ENCODE data around the gene C3. TPM values are rescaled to one million over a fixed set of nuclear protein-coding genes. Genes with fewer than 3 reads are reported as not detected.

C3 gene
- total RNA-seq, 1 donor from 2014 or later = not detected

- TF ChIP-seq CTCF (IDR thresholded peaks at IDR 0.05; ENCODE audit: unreplicated experiment) = no peak
- Mint-ChIP-seq H3K4me1 (ENCODE audit: unreplicated experiment) (no peaks in the 10 kb centered on the region), H3K9me3 (ENCODE audit: unreplicated experiment) (peaks cover 20% of the 10 kb centered on the region), H3K27me3 (ENCODE audit: unreplicated experiment) (peaks cover 14% of the 10 kb centered on the region), H3K27ac (ENCODE audit: unreplicated experiment) (no peak overlapping the region), H3K4me3 (ENCODE audit: unreplicated experiment) (no peak overlapping the region), H3K36me3 (ENCODE audit: low read depth, unreplicated experiment) (peaks cover 9% of the 10 kb centered on the region)
- no peak for DNase-seq (ENCODE audit: low spot score)
These were observed 12.8 kb downstream of the C3 start for GRCh38 chr19:6707658-6708018.

GRCh38 chr19:6707011-6707657 lies 13.3 kb downstream of the C3 start:
- H3K9me3 Mint-ChIP-seq (ENCODE audit: unreplicated experiment) = peaks cover 17% of the 10 kb centered on the region
- TF ChIP-seq CTCF (IDR thresholded peaks at IDR 0.05; ENCODE audit: unreplicated experiment) = no peak
- H3K36me3 Mint-ChIP-seq (ENCODE audit: low read depth, unreplicated experiment) = peaks cover 4% of the 10 kb centered on the region
- no peak overlapping the region for H3K27ac Mint-ChIP-seq (ENCODE audit: unreplicated experiment)
- H3K4me1 Mint-ChIP-seq (ENCODE audit: unreplicated experiment) = no peaks in the 10 kb centered on the region
- no peak overlapping the region for H3K4me3 Mint-ChIP-seq (ENCODE audit: unreplicated experiment)
- no peak for DNase-seq (ENCODE audit: low spot score)
- H3K27me3 Mint-ChIP-seq (ENCODE audit: unreplicated experiment) = peaks cover 12% of the 10 kb centered on the region

- Mint-ChIP-seq H3K27ac (ENCODE audit: unreplicated experiment) (no peak overlapping the region), H3K27me3 (ENCODE audit: unreplicated experiment) (peaks cover 12% of the 10 kb centered on the region), H3K9me3 (ENCODE audit: unreplicated experiment) (peaks cover 15% of the 10 kb centered on the region), H3K36me3 (ENCODE audit: low read depth, unreplicated experiment) (peaks cover 3% of the 10 kb centered on the region), H3K4me3 (ENCODE audit: unreplicated experiment) (no peak overlapping the region), H3K4me1 (ENCODE audit: unreplicated experiment) (no peaks in the 10 kb centered on the region)
- TF ChIP-seq CTCF (IDR thresholded peaks at IDR 0.05; ENCODE audit: unreplicated experiment) = no peak
- DNase-seq (ENCODE audit: low spot score) = no peak
These were observed 13.9 kb downstream of the C3 start for GRCh38 chr19:6706633-6706958.

GRCh38 chr19:6705931-6706632 lies 14.4 kb downstream of the C3 start:
- Mint-ChIP-seq H3K36me3 (ENCODE audit: low read depth, unreplicated experiment) (peaks cover 3% of the 10 kb centered on the region), H3K27ac (ENCODE audit: unreplicated experiment) (no peak overlapping the region), H3K9me3 (ENCODE audit: unreplicated experiment) (peaks cover 10% of the 10 kb centered on the region), H3K4me3 (ENCODE audit: unreplicated experiment) (no peak overlapping the region), H3K4me1 (ENCODE audit: unreplicated experiment) (no peaks in the 10 kb centered on the region), H3K27me3 (ENCODE audit: unreplicated experiment) (peaks cover 9% of the 10 kb centered on the region)
- no peak for TF ChIP-seq CTCF (IDR thresholded peaks at IDR 0.05; ENCODE audit: unreplicated experiment)
- DNase-seq (ENCODE audit: low spot score) = no peak

GRCh38 chr19:6700586-6701316 lies 19.7 kb downstream of the C3 start:
- no peak overlapping the region for H3K4me3 Mint-ChIP-seq (ENCODE audit: unreplicated experiment)
- no peak overlapping the region for H3K27ac Mint-ChIP-seq (ENCODE audit: unreplicated experiment)
- peaks cover 4% of the 10 kb centered on the region for H3K9me3 Mint-ChIP-seq (ENCODE audit: unreplicated experiment)
- H3K36me3 Mint-ChIP-seq (ENCODE audit: low read depth, unreplicated experiment) = no peaks in the 10 kb centered on the region
- H3K4me1 Mint-ChIP-seq (ENCODE audit: unreplicated experiment) = no peaks in the 10 kb centered on the region
- DNase-seq (ENCODE audit: low spot score) = no peak
- no peaks in the 10 kb centered on the region for H3K27me3 Mint-ChIP-seq (ENCODE audit: unreplicated experiment)
- no peak for TF ChIP-seq CTCF (IDR thresholded peaks at IDR 0.05; ENCODE audit: unreplicated experiment)

All from endothelial cell (in vitro differentiated cells).